Activated effector memory CD4-positive, alpha-beta T cell treated with Interleukin-2 at 50 U/mL for 16 hours (primary cell): Measurements from ENCODE around the gene FAF1.
"Not testable (repeated sequence)": the region's sequence is repeated elsewhere in the genome, so short reads cannot be mapped to it uniquely, and the experiment has no call there.

Source experiments
- DNase-seq: peaks from one replicate; pipeline ENCODE4 v3.0.0-alpha.2; 2020

The FAF1 gene

DNA sequence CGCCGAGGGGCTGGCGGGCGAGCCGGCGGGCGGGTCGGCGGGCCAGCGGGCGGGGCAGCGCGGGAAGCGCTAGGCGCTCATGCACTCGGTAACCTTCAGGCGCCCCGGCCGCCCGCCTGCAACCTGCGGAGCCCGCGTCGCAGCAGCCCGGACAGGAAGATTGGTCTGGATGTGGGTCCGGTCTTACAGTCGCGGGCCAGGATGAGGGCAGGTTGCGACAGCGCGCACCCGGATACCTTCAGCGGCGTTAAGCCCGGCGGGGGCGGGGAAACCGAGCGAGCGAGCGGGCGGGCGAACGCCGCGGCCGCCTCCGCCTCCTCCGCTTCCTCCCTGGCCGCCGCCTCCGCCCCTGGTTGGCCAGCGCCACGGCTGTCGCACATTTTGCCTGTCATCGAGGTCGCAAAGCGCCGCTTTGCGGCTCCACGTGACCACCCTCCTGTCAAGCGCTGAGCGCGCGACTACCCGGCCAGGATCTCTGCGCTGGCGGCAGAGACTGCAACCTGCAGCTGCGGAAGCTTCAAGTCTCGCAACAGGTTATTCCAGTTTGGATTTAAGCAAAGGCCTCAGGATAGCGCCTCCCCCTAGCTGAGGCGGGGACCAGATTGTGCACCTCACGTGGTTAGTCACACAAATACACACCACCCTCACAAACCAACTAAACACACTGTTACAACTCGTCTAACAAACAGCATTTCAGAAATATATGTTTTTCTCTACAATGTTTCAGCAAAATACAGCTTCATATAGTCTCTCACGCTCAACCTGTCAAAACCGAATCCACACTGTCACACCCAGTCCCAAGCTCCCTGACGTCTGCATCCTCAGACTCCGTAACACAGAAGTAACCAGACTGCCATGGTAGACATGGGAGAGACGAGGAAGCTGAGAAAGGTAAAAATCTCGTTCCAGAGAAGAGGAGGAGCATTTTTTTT is at the start of gene FAF1:
Gene FAF1, minus strand, starts transcription at position 355 of the 932 bp plus-strand sequence. CDS start 456 bp downstream, outside the sequence.
- DNase-seq, result peak; percentile 98

DNA sequence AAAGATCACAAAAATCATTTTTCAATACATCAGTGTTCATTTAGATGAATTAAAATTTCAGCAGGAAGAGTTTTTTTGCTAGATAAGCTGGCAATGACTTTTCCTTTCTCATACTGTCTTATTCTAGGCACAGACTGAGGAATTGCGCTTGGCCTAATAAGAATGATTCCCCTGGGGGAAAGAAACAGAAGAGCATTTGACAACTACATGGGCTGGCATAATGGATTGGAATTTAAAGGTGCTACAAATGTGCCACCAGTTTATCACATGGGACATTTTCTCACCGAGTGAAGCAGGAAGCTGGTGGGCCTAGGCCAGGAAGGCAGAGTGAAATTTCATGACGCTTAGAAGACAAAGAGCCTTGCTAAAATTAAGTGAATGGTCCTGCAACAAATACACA is 49.3 kb upstream of the FAF1 start:
- no peak for DNase-seq

GRCh38 chr1:51005549-51005948 is 45.5 kb upstream of the FAF1 start:
- not testable (repeated sequence) for DNase-seq

GRCh38 chr1:51002516-51002915 is 42.4 kb upstream of the FAF1 start:
- DNase-seq, result no peak

DNA sequence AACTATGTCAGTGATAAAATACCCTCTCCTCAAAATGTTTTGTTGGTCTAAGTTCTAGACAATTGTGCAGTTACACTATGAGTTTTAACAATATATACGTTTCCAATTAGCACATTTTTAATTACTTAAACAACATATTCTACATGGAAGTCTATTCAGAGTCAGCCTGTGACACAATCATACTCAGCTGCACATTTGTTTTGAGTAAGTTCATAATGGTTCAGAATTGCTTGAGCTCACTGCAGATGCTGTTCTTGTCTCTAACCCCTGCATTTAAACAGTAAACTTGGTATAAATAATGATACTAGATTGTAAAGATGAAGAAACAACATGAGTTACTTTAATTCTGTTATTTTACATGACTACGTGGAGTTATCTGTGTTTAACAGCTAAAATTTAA is 40.6 kb upstream of the FAF1 start:
- no peak for DNase-seq

DNA sequence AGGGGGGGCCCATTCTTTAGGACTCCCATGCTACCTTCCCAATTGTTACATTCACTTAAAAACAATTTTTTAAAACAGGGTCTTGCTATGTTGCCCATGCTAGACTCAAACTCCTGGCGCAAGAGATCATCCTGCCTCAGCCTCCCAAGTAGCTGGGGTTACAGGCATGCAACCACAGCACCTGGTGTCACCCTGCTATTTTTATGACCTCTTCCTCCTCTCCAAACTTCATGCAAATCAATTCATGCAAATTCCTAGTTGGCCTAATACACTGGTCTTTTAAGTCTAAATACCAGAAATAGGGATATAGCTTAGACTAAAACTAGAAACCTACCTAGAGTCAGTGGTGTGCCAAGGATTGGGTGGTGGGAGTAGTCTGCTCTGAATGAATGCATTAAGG is 40.1 kb upstream of the FAF1 start:
- no peak for DNase-seq

- DNase-seq, result not testable (repeated sequence)
These were observed 39.3 kb upstream of the FAF1 start for GRCh38 chr1:50999375-50999774.

DNA sequence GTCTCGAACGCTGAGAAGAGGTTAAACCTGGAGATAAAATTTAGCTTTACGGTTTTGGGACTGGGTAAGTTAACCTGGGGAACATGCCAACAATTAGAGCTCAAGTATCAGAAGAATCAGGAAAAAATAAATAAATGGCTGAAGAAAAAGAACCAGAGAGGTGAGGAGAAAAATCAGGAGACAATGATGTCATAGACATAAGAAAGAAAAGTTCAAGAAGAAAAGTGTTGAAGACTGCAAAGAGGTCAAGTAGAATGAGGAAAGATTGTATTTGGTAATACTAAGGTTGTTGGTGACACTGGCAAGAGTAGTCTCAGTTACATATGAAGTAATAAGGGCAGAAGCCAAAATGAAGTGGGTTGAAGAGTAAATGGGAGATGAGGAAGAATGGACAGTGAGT is 36.0 kb upstream of the FAF1 start:
- DNase-seq, result no peak

DNA sequence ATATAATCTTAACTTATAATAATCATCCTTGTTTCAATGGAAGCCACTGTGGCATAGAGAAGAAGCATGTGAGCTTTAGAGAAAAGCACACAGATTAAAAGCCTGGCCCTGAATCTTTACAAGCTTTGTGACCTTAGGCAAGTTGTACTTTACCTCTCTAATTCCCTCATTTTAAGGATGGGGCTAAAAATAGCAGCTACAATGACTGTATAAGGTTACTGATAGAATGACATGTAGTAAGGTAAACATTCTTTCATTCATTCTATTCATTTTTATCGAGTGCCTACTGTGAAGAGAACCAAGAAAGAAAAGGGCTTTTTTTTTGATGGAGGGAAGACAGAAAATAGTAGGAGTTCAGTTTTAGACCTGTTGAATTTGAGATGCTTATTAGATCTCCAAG is 35.6 kb upstream of the FAF1 start:
- DNase-seq, result no peak

- no peak for DNase-seq
These were observed 34.9 kb upstream of the FAF1 start for GRCh38 chr1:50994997-50995396.

DNA sequence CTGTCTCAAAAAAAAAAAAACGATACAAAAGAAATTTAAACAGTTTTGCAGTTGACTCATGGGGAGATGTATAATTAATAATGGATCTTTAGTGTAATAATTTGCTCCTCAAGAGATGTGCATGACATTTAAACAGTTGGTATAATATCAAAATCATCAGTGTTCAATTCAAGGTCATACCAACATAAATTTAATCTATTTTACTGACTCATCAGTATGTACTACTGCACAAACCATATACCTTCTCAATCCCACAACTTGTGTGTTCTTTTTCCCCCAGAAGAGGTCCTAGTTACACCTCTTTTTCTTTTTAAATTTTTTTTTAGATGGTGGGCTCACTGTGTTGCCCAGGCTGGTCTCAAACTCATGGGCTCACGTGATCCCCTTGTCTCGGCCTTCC is 33.6 kb upstream of the FAF1 start:
- no peak for DNase-seq

GRCh38 chr1:50992532-50993318 is 32.7 kb upstream of the FAF1 start:
- no peak for DNase-seq

DNA sequence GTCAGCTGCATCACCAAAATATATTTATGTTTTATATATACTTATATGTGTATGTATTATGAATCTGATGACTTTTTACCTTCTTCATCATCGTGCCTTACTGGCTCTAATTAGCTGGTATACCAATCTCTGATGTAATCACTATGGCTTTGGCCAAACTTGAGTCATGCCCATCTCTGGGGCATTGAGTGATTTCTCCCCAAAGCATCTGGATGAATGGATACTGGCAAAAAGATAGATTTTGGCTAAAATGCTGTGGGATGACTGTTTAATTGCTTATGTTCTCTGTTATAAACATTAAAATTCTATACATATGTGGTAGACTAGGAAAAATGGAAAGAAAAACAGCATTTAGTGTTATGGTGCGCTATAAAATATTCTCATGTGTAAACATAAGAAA is 29.6 kb upstream of the FAF1 start:
- DNase-seq, result no peak

GRCh38 chr1:50986653-50987052 is 26.6 kb upstream of the FAF1 start:
- no peak for DNase-seq

GRCh38 chr1:50985094-50985493 is 25.0 kb upstream of the FAF1 start:
- no peak for DNase-seq

GRCh38 chr1:50983219-50983802 is 23.2 kb upstream of the FAF1 start:
- no peak for DNase-seq

DNA sequence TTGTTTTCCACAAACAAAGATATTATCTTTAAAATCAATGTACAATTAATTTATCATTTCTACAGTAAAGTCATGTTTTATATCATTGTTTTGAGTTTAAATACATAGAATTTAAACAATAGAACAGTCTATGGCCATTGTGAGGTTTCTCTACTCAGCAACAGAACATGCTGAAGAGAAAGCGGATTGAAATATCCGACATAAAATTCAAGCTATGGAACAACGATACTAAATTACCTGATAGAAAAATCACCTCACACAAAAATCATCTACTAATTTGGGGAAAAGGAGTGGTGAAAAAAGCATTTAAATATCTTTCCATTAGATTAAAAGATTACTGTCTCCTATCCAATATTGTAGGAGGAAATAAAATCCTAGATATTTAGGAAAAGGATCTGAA is 22.5 kb upstream of the FAF1 start:
- DNase-seq, result no peak

- no peak for DNase-seq
These were observed 21.7 kb upstream of the FAF1 start for GRCh38 chr1:50981741-50982140.

DNA sequence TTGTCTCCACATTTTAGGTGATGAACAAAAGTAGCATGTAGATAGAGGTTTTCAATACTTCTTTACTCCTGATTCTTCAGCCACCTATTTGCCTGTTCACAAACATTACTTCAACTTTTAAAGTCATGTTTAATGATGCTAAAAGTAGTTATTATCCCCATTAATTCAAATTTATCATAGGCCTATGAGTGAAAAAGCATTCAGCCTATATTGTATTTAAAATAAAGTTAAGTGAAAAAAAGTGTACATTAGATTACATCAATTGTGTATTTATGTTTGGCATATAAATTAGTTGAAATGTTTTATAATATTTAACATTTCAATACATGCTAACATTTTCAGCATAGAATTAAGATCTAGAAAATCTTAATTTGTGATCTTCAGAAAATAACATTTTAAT is 20.4 kb upstream of the FAF1 start:
- no peak for DNase-seq

- DNase-seq, result no peak
These were observed 19.9 kb upstream of the FAF1 start for GRCh38 chr1:50979937-50980336.

GRCh38 chr1:50978852-50979781 is 19.1 kb upstream of the FAF1 start:
- DNase-seq, result no peak

DNA sequence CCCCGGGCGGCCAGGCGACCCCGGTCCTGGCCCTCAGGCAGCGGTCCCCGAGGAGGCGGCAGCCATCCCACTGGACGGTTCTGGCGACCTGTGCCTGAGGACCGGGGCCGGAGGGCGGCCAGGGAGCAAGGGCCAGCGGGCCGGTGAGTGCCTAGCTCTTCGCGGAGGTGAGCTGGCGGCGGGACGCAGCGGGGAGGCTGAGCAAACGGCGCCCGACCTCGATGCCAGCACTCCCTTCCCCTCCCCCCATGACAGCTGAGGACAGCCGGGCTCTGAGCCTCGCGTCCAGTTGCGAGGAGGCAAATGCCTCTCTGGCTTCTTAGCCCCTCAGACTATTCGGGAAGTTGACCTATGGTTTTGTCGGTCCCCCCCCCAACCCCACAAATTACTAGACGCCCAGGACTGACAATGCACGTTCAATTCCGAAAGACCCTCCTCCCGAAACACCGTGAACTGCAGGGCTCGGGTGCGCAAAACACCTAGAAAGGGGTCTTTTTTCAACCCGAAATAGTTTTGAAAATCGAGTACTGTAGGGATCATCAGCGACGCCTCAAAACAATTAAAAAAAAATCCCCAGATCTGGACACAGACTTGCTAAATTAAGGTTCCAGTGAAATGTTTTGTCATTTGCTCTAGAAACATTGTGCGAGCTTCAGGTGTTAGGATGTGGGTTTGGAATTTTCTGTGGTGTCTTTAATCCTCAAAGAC is 18.2 kb upstream of the FAF1 start:
- DNase-seq, result no peak
